ENCODE data around the gene TPSG1.
"Not testable (repeated sequence)": the region's sequence is repeated elsewhere in the genome, so short reads cannot be mapped to it uniquely, and the experiment has no call there.

Gene TPSG1

GRCh38 chr16:1198671-1199346 lies 26.3 kb downstream of the TPSG1 start:
- H3K9me3 ChIP-seq (ENCODE audit: control insufficient read depth, low read length); H3K4me3 ChIP-seq (ENCODE audit: low read length); H3K27me3 ChIP-seq (replicated peaks; ENCODE audit: control insufficient read depth, insufficient read depth, low read length); DNase-seq (ENCODE audit: low read depth); H3K4me1 ChIP-seq (ENCODE audit: control insufficient read depth, insufficient read depth, low read length); H3K9ac ChIP-seq (ENCODE audit: low read length); H3K36me3 ChIP-seq (ENCODE audit: control insufficient read depth, insufficient read depth, low read length, severe bottlenecking): not testable (repeated sequence)

GRCh38 chr16:1198194-1198593 lies 26.9 kb downstream of the TPSG1 start:
- H3K36me3 ChIP-seq (ENCODE audit: control insufficient read depth, insufficient read depth, low read length, severe bottlenecking): no peaks in the 10 kb centered on the region
- H3K27me3 ChIP-seq (replicated peaks; ENCODE audit: control insufficient read depth, insufficient read depth, low read length): peaks cover 5% of the 10 kb centered on the region
- no peak overlapping the region for H3K9ac ChIP-seq (ENCODE audit: low read length)
- H3K4me1 ChIP-seq (ENCODE audit: control insufficient read depth, insufficient read depth, low read length): no peaks in the 10 kb centered on the region
- H3K9me3 ChIP-seq (ENCODE audit: control insufficient read depth, low read length): no peaks in the 10 kb centered on the region
- no peak for DNase-seq (ENCODE audit: low read depth)
- no peak overlapping the region for H3K4me3 ChIP-seq (ENCODE audit: low read length)

GRCh38 chr16:1197237-1197866 lies 27.7 kb downstream of the TPSG1 start:
- no peak overlapping the region for H3K9ac ChIP-seq (ENCODE audit: low read length)
- DNase-seq (ENCODE audit: low read depth): no peak
- H3K36me3 ChIP-seq (ENCODE audit: control insufficient read depth, insufficient read depth, low read length, severe bottlenecking): no peaks in the 10 kb centered on the region
- H3K9me3 ChIP-seq (ENCODE audit: control insufficient read depth, low read length): no peaks in the 10 kb centered on the region
- H3K27me3 ChIP-seq (replicated peaks; ENCODE audit: control insufficient read depth, insufficient read depth, low read length): peaks cover 6% of the 10 kb centered on the region
- no peaks in the 10 kb centered on the region for H3K4me1 ChIP-seq (ENCODE audit: control insufficient read depth, insufficient read depth, low read length)
- no peak overlapping the region for H3K4me3 ChIP-seq (ENCODE audit: low read length)

GRCh38 chr16:1196494-1196893 lies 28.6 kb downstream of the TPSG1 start:
- Histone ChIP-seq H3K4me3 (ENCODE audit: low read length) (no peak overlapping the region), H3K36me3 (ENCODE audit: control insufficient read depth, insufficient read depth, low read length, severe bottlenecking) (no peaks in the 10 kb centered on the region), H3K9me3 (ENCODE audit: control insufficient read depth, low read length) (no peaks in the 10 kb centered on the region), H3K27me3 (replicated peaks; ENCODE audit: control insufficient read depth, insufficient read depth, low read length) (peaks cover 8% of the 10 kb centered on the region), H3K4me1 (ENCODE audit: control insufficient read depth, insufficient read depth, low read length) (no peaks in the 10 kb centered on the region), H3K9ac (ENCODE audit: low read length) (no peak overlapping the region)
- DNase-seq (ENCODE audit: low read depth): no peak

- peaks cover 8% of the 10 kb centered on the region for H3K27me3 ChIP-seq (replicated peaks; ENCODE audit: control insufficient read depth, insufficient read depth, low read length)
- H3K9me3 ChIP-seq (ENCODE audit: control insufficient read depth, low read length): no peaks in the 10 kb centered on the region
- DNase-seq (ENCODE audit: low read depth): no peak
- no peaks in the 10 kb centered on the region for H3K4me1 ChIP-seq (ENCODE audit: control insufficient read depth, insufficient read depth, low read length)
- H3K36me3 ChIP-seq (ENCODE audit: control insufficient read depth, insufficient read depth, low read length, severe bottlenecking): no peaks in the 10 kb centered on the region
- no peak overlapping the region for H3K4me3 ChIP-seq (ENCODE audit: low read length)
- H3K9ac ChIP-seq (ENCODE audit: low read length): no peak overlapping the region
These were observed 29.7 kb downstream of the TPSG1 start for GRCh38 chr16:1195393-1195666.

- no peaks in the 10 kb centered on the region for H3K36me3 ChIP-seq (ENCODE audit: control insufficient read depth, insufficient read depth, low read length, severe bottlenecking)
- DNase-seq (ENCODE audit: low read depth): peak; percentile 45
- no peaks in the 10 kb centered on the region for H3K4me1 ChIP-seq (ENCODE audit: control insufficient read depth, insufficient read depth, low read length)
- H3K9me3 ChIP-seq (ENCODE audit: control insufficient read depth, low read length): no peaks in the 10 kb centered on the region
- peaks cover 8% of the 10 kb centered on the region for H3K27me3 ChIP-seq (replicated peaks; ENCODE audit: control insufficient read depth, insufficient read depth, low read length)
- H3K4me3 ChIP-seq (ENCODE audit: low read length): no peak overlapping the region
- H3K9ac ChIP-seq (ENCODE audit: low read length): no peak overlapping the region
These were observed 30.2 kb downstream of the TPSG1 start for GRCh38 chr16:1194665-1195392.

- no peak for DNase-seq (ENCODE audit: low read depth)
- Histone ChIP-seq H3K9ac (ENCODE audit: low read length) (no peak overlapping the region), H3K27me3 (replicated peaks; ENCODE audit: control insufficient read depth, insufficient read depth, low read length) (peaks cover 8% of the 10 kb centered on the region), H3K4me3 (ENCODE audit: low read length) (no peak overlapping the region), H3K4me1 (ENCODE audit: control insufficient read depth, insufficient read depth, low read length) (no peaks in the 10 kb centered on the region), H3K36me3 (ENCODE audit: control insufficient read depth, insufficient read depth, low read length, severe bottlenecking) (no peaks in the 10 kb centered on the region), H3K9me3 (ENCODE audit: control insufficient read depth, low read length) (no peaks in the 10 kb centered on the region)
These were observed 31.1 kb downstream of the TPSG1 start for GRCh38 chr16:1193825-1194581.

GRCh38 chr16:1193143-1193824 lies 31.8 kb downstream of the TPSG1 start:
- DNase-seq (ENCODE audit: low read depth): no peak
- Histone ChIP-seq H3K4me3 (ENCODE audit: low read length) (no peak overlapping the region), H3K9me3 (ENCODE audit: control insufficient read depth, low read length) (no peaks in the 10 kb centered on the region), H3K4me1 (ENCODE audit: control insufficient read depth, insufficient read depth, low read length) (no peaks in the 10 kb centered on the region), H3K9ac (ENCODE audit: low read length) (no peak overlapping the region), H3K27me3 (replicated peaks; ENCODE audit: control insufficient read depth, insufficient read depth, low read length) (peaks cover 8% of the 10 kb centered on the region), H3K36me3 (ENCODE audit: control insufficient read depth, insufficient read depth, low read length, severe bottlenecking) (no peaks in the 10 kb centered on the region)

GRCh38 chr16:1192384-1193073 lies 32.5 kb downstream of the TPSG1 start:
- H3K9ac ChIP-seq (ENCODE audit: low read length): no peak overlapping the region
- no peak for DNase-seq (ENCODE audit: low read depth)
- no peaks in the 10 kb centered on the region for H3K4me1 ChIP-seq (ENCODE audit: control insufficient read depth, insufficient read depth, low read length)
- H3K36me3 ChIP-seq (ENCODE audit: control insufficient read depth, insufficient read depth, low read length, severe bottlenecking): no peaks in the 10 kb centered on the region
- no peak overlapping the region for H3K4me3 ChIP-seq (ENCODE audit: low read length)
- H3K9me3 ChIP-seq (ENCODE audit: control insufficient read depth, low read length): no peaks in the 10 kb centered on the region
- H3K27me3 ChIP-seq (replicated peaks; ENCODE audit: control insufficient read depth, insufficient read depth, low read length): peaks cover 8% of the 10 kb centered on the region

GRCh38 chr16:1190789-1191188 lies 34.3 kb downstream of the TPSG1 start:
- not testable (repeated sequence) for H3K4me1 ChIP-seq (ENCODE audit: control insufficient read depth, insufficient read depth, low read length); DNase-seq (ENCODE audit: low read depth); H3K27me3 ChIP-seq (replicated peaks; ENCODE audit: control insufficient read depth, insufficient read depth, low read length); H3K9me3 ChIP-seq (ENCODE audit: control insufficient read depth, low read length); H3K4me3 ChIP-seq (ENCODE audit: low read length); H3K36me3 ChIP-seq (ENCODE audit: control insufficient read depth, insufficient read depth, low read length, severe bottlenecking); H3K9ac ChIP-seq (ENCODE audit: low read length)

Data from adipocyte (in vitro differentiated cells).